Right lobe of liver (tissue), 4 donors: ENCODE measurements around the gene AGTRAP.

Source experiments
- CTCF ChIP-seq, 4 donors: fragments of 200-600 bp in 3 of 4; fragments of 450-650 bp in 1 of 4; IDR thresholded peaks; one replicate each; pipeline versions ENCODE4 v1.5.1 to v1.8.0; 2016 to 2022; ENCODE audit warnings: antibody characterized with exemption in 4 of 4, mild to moderate bottlenecking in 2 of 4
- POLR2A ChIP-seq: fragments of 450-650 bp; IDR thresholded peaks from one replicate; pipeline ENCODE4 v1.6.1; 2017; ENCODE audit warnings: antibody characterized with exemption, mild to moderate bottlenecking
- donor health status: DM: no; HTN: no; CAD: no.
- donor health status: DM: no; HTN: no; CAD: no.
- donor health status: DM: no; HTN: yes; CAD: no.

- TF ChIP-seq POLR2A (no peak), CTCF (IDR thresholded peaks at IDR 0.05) (no peak)
These were observed 43.1 kb downstream of the AGTRAP start for GRCh38 chr1:11778844-11779623.
